Measurements from ENCODE around the gene SDK1.

The SDK1 gene

GRCh38 chr7:3560495-3560894 lies 259.4 kb downstream of the SDK1 start:
- TF ChIP-seq MYC (IDR thresholded peaks at IDR 0.05; ENCODE audit: low read depth, low read length) (no peak), CTCF (IDR thresholded peaks at IDR 0.05; ENCODE audit: low read depth, low read length) (no peak), POLR2A (IDR thresholded peaks at IDR 0.05; ENCODE audit: extremely low read depth, insufficient read length) (no peak), MAX (IDR thresholded peaks at IDR 0.05; ENCODE audit: low read depth, low read length) (no peak)
- DNase-seq (ENCODE audit: low read depth), result no peak
- no peak overlapping the region for H3K4me3 ChIP-seq (ENCODE audit: low read depth, low read length)

- no peak for DNase-seq (ENCODE audit: low read depth)
- H3K4me3 ChIP-seq (ENCODE audit: low read depth, low read length), result no peak overlapping the region
- no peak for TF ChIP-seq CTCF (IDR thresholded peaks at IDR 0.05; ENCODE audit: low read depth, low read length)
- no peak for TF ChIP-seq MAX (IDR thresholded peaks at IDR 0.05; ENCODE audit: low read depth, low read length)
- no peak for TF ChIP-seq MYC (IDR thresholded peaks at IDR 0.05; ENCODE audit: low read depth, low read length)
- no peak for TF ChIP-seq POLR2A (IDR thresholded peaks at IDR 0.05; ENCODE audit: extremely low read depth, insufficient read length)
These were observed 260.9 kb downstream of the SDK1 start for GRCh38 chr7:3561932-3562331.

- H3K4me3 ChIP-seq (ENCODE audit: low read depth, low read length), result no peak overlapping the region
- DNase-seq (ENCODE audit: low read depth), result no peak
- TF ChIP-seq MYC (IDR thresholded peaks at IDR 0.05; ENCODE audit: low read depth, low read length) (no peak), CTCF (IDR thresholded peaks at IDR 0.05; ENCODE audit: low read depth, low read length) (no peak), MAX (IDR thresholded peaks at IDR 0.05; ENCODE audit: low read depth, low read length) (no peak), POLR2A (IDR thresholded peaks at IDR 0.05; ENCODE audit: extremely low read depth, insufficient read length) (no peak)
These were observed 263.2 kb downstream of the SDK1 start for GRCh38 chr7:3564231-3564630.

- TF ChIP-seq MAX (IDR thresholded peaks at IDR 0.05; ENCODE audit: low read depth, low read length) (no peak), POLR2A (IDR thresholded peaks at IDR 0.05; ENCODE audit: extremely low read depth, insufficient read length) (no peak), MYC (IDR thresholded peaks at IDR 0.05; ENCODE audit: low read depth, low read length) (no peak), CTCF (IDR thresholded peaks at IDR 0.05; ENCODE audit: low read depth, low read length) (no peak)
- no peak overlapping the region for H3K4me3 ChIP-seq (ENCODE audit: low read depth, low read length)
- DNase-seq (ENCODE audit: low read depth), result no peak
These were observed 267.5 kb downstream of the SDK1 start for GRCh38 chr7:3568516-3568915.

- TF ChIP-seq CTCF (IDR thresholded peaks at IDR 0.05; ENCODE audit: low read depth, low read length), result no peak
- TF ChIP-seq MAX (IDR thresholded peaks at IDR 0.05; ENCODE audit: low read depth, low read length), result no peak
- no peak for TF ChIP-seq MYC (IDR thresholded peaks at IDR 0.05; ENCODE audit: low read depth, low read length)
- TF ChIP-seq POLR2A (IDR thresholded peaks at IDR 0.05; ENCODE audit: extremely low read depth, insufficient read length), result no peak
- DNase-seq (ENCODE audit: low read depth), result no peak
- H3K4me3 ChIP-seq (ENCODE audit: low read depth, low read length), result no peak overlapping the region
These were observed 268.6 kb downstream of the SDK1 start for GRCh38 chr7:3569643-3570042.

GRCh38 chr7:3573151-3573550 lies 272.1 kb downstream of the SDK1 start:
- no peak for TF ChIP-seq MAX (IDR thresholded peaks at IDR 0.05; ENCODE audit: low read depth, low read length)
- TF ChIP-seq CTCF (IDR thresholded peaks at IDR 0.05; ENCODE audit: low read depth, low read length), result no peak
- no peak for TF ChIP-seq POLR2A (IDR thresholded peaks at IDR 0.05; ENCODE audit: extremely low read depth, insufficient read length)
- TF ChIP-seq MYC (IDR thresholded peaks at IDR 0.05; ENCODE audit: low read depth, low read length), result no peak
- DNase-seq (ENCODE audit: low read depth), result no peak
- no peak overlapping the region for H3K4me3 ChIP-seq (ENCODE audit: low read depth, low read length)

All from NB4 (cell line).